ENCODE measurements around the gene SLC38A2. TPM values are rescaled to one million over a fixed set of nuclear protein-coding genes. Genes with fewer than 3 reads are reported as not detected.
"Not testable (repeated sequence)": the region's sequence is repeated elsewhere in the genome, so short reads cannot be mapped to it uniquely, and the experiment has no call there.

The SLC38A2 gene
- total RNA-seq, 1 experiment from 2014 or later, result 254 TPM

GRCh38 chr12:46399461-46400248 lies 27.1 kb upstream of the SLC38A2 start:
- DNase-seq (ENCODE audit: low spot score); in situ Hi-C loops (cut with HindIII; ENCODE audit: low sequenced_read_pairs): not testable (repeated sequence)

- in situ Hi-C loops (cut with HindIII; ENCODE audit: low sequenced_read_pairs), result no loop called here
- DNase-seq (ENCODE audit: low spot score), result no peak
Observed at GRCh38 chr12:46396826-46397225, 24.3 kb upstream of the SLC38A2 start.

GRCh38 chr12:46395388-46395787 lies 22.8 kb upstream of the SLC38A2 start:
- in situ Hi-C loops (cut with HindIII; ENCODE audit: low sequenced_read_pairs), result no loop called here
- no peak for DNase-seq (ENCODE audit: low spot score)

GRCh38 chr12:46391630-46392029 lies 19.1 kb upstream of the SLC38A2 start:
- in situ Hi-C loops (cut with HindIII; ENCODE audit: low sequenced_read_pairs), result no loop called here
- no peak for DNase-seq (ENCODE audit: low spot score)

GRCh38 chr12:46390881-46391280 lies 18.3 kb upstream of the SLC38A2 start:
- in situ Hi-C loops (cut with HindIII; ENCODE audit: low sequenced_read_pairs), result no loop called here
- no peak for DNase-seq (ENCODE audit: low spot score)

- in situ Hi-C loops (cut with HindIII; ENCODE audit: low sequenced_read_pairs), result no loop called here
Observed at GRCh38 chr12:46390304-46390703, 17.7 kb upstream of the SLC38A2 start.

GRCh38 chr12:46389031-46389616 lies 16.6 kb upstream of the SLC38A2 start:
- DNase-seq (ENCODE audit: low spot score), result no peak
- in situ Hi-C loops (cut with HindIII; ENCODE audit: low sequenced_read_pairs), result no loop called here

More at GRCh38 chr12:46390304-46390703, 17.7 kb upstream of the SLC38A2 start:
- DNase-seq (ENCODE audit: low spot score), result no peak

GRCh38 chr12:46388427-46389021 lies 16.0 kb upstream of the SLC38A2 start:
- in situ Hi-C loops (cut with HindIII; ENCODE audit: low sequenced_read_pairs), result no loop called here
- no peak for DNase-seq (ENCODE audit: low spot score)

GRCh38 chr12:46387670-46388069 lies 15.1 kb upstream of the SLC38A2 start:
- in situ Hi-C loops (cut with HindIII; ENCODE audit: low sequenced_read_pairs), result no loop called here

GRCh38 chr12:46386877-46387629 lies 14.5 kb upstream of the SLC38A2 start:
- DNase-seq (ENCODE audit: low spot score), result no peak
- in situ Hi-C loops (cut with HindIII; ENCODE audit: low sequenced_read_pairs), result no loop called here

More at GRCh38 chr12:46387670-46388069, 15.1 kb upstream of the SLC38A2 start:
- no peak for DNase-seq (ENCODE audit: low spot score)

- no peak for DNase-seq (ENCODE audit: low spot score)
- in situ Hi-C loops (cut with HindIII; ENCODE audit: low sequenced_read_pairs), result no loop called here
Observed at GRCh38 chr12:46386360-46386867, 13.8 kb upstream of the SLC38A2 start.

GRCh38 chr12:46385438-46385837 lies 12.9 kb upstream of the SLC38A2 start:
- in situ Hi-C loops (cut with HindIII; ENCODE audit: low sequenced_read_pairs), result no loop called here
- no peak for DNase-seq (ENCODE audit: low spot score)

- in situ Hi-C loops (cut with HindIII; ENCODE audit: low sequenced_read_pairs), result no loop called here
- DNase-seq (ENCODE audit: low spot score), result no peak
Observed at GRCh38 chr12:46384451-46385309, 12.1 kb upstream of the SLC38A2 start.

- in situ Hi-C loops (cut with HindIII; ENCODE audit: low sequenced_read_pairs), result no loop called here
- peak; percentile 93 for DNase-seq (ENCODE audit: low spot score)
Observed at GRCh38 chr12:46383654-46384450, 11.3 kb upstream of the SLC38A2 start.

- in situ Hi-C loops (cut with HindIII; ENCODE audit: low sequenced_read_pairs), result no loop called here
- peak; percentile 96 for DNase-seq (ENCODE audit: low spot score)
Observed at GRCh38 chr12:46382964-46383653, 10.5 kb upstream of the SLC38A2 start.

- in situ Hi-C loops (cut with HindIII; ENCODE audit: low sequenced_read_pairs), result no loop called here
- DNase-seq (ENCODE audit: low spot score), result no peak
Observed at GRCh38 chr12:46382408-46382963, 9.9 kb upstream of the SLC38A2 start.

GRCh38 chr12:46380881-46381280 lies 8.3 kb upstream of the SLC38A2 start:
- DNase-seq (ENCODE audit: low spot score), result no peak

More at GRCh38 chr12:46380881-46381280, 8.3 kb upstream of the SLC38A2 start:
- in situ Hi-C loops (cut with HindIII; ENCODE audit: low sequenced_read_pairs), result no loop called here

Measured in G401 (cell line).